Activated gamma-delta T cell treated with Interleukin-2 at 50 U/mL for 16 hours (primary cell): ENCODE measurements around the gene SIAH2.
A peak's percentile ranks its signal among the peaks of the same experiment; 100 is the strongest.
"Not testable (repeated sequence)": the region's sequence is repeated elsewhere in the genome, so short reads cannot be mapped to it uniquely, and the experiment has no call there.

ENCODE experiments used
- DNase-seq: peaks from one replicate; pipeline ENCODE4 v3.0.0-alpha.2; 2020

The SIAH2 gene

GRCh38 chr3:150763122-150763840, at the start of gene SIAH2:
TSS of gene SIAH2 (minus strand) at chr3:150763169. CDS start at chr3:150762849, 320 bp downstream.
- DNase-seq, result peak; percentile 91

- DNase-seq, result no peak
These were observed 49.0 kb upstream of the SIAH2 start for GRCh38 chr3:150811984-150812383.

GRCh38 chr3:150810641-150811040, 47.7 kb upstream of the SIAH2 start:
- no peak for DNase-seq

GRCh38 chr3:150806185-150806835, 43.3 kb upstream of the SIAH2 start:
- no peak for DNase-seq

GRCh38 chr3:150805354-150805753, 42.4 kb upstream of the SIAH2 start:
- no peak for DNase-seq

- no peak for DNase-seq
These were observed 40.5 kb upstream of the SIAH2 start for GRCh38 chr3:150803440-150803985.

GRCh38 chr3:150800722-150801121, 37.8 kb upstream of the SIAH2 start:
- no peak for DNase-seq

GRCh38 chr3:150798122-150798618, 35.2 kb upstream of the SIAH2 start:
- DNase-seq, result no peak

GRCh38 chr3:150797155-150797554, 34.2 kb upstream of the SIAH2 start:
- DNase-seq, result no peak

- DNase-seq, result not testable (repeated sequence)
These were observed 33.6 kb upstream of the SIAH2 start for GRCh38 chr3:150796527-150796926.

- DNase-seq, result no peak
These were observed 30.7 kb upstream of the SIAH2 start for GRCh38 chr3:150793641-150794040.

GRCh38 chr3:150790629-150791028, 27.7 kb upstream of the SIAH2 start:
- DNase-seq, result no peak

GRCh38 chr3:150789451-150789850, 26.5 kb upstream of the SIAH2 start:
- DNase-seq, result no peak

GRCh38 chr3:150787741-150788370, 24.9 kb upstream of the SIAH2 start:
- peak; percentile 79 for DNase-seq

GRCh38 chr3:150786791-150787190, 23.8 kb upstream of the SIAH2 start:
- DNase-seq, result no peak

GRCh38 chr3:150784747-150785125, 21.8 kb upstream of the SIAH2 start:
- DNase-seq, result no peak

GRCh38 chr3:150783920-150784746, 21.2 kb upstream of the SIAH2 start:
- DNase-seq, result no peak

- DNase-seq, result no peak
These were observed 20.3 kb upstream of the SIAH2 start for GRCh38 chr3:150783316-150783715.

GRCh38 chr3:150779402-150779858, 16.5 kb upstream of the SIAH2 start:
- no peak for DNase-seq

GRCh38 chr3:150778793-150779401, 15.9 kb upstream of the SIAH2 start:
- DNase-seq, result no peak

- no peak for DNase-seq
These were observed 12.1 kb upstream of the SIAH2 start for GRCh38 chr3:150775001-150775599.
